IPS-NIHi7 (cell line): ENCODE measurements around the gene BST1.

ENCODE experiments used
- DNase-seq: peaks from one replicate; pipeline ENCODE4 v3.0.0; 2012; ENCODE audit warnings: mixed read lengths; ENCODE audit errors: extremely low spot score

The BST1 gene

GRCh38 chr4:15779306-15779705 is 76.4 kb downstream of the BST1 start:
- peak; percentile 68 for DNase-seq

- DNase-seq = no peak
Observed at GRCh38 chr4:15779809-15780208, 76.9 kb downstream of the BST1 start.

GRCh38 chr4:15781427-15782095 is 78.7 kb downstream of the BST1 start:
- DNase-seq = no peak
